HG02840 (cell line): ENCODE measurements around the gene CSTF3.
"Not testable (repeated sequence)": the region's sequence is repeated elsewhere in the genome, so short reads cannot be mapped to it uniquely, and the experiment has no call there.

Source experiments
- ATAC-seq: cut with Tn5 transposase; IDR thresholded peaks from one replicate; pipeline ENCODE4 v1.9.1; 2021; ENCODE audit warnings: mild to moderate bottlenecking, moderate library complexity, moderate number of reproducible peaks; ENCODE audit not compliant: unreplicated experiment, low FRiP score

The CSTF3 gene

DNA sequence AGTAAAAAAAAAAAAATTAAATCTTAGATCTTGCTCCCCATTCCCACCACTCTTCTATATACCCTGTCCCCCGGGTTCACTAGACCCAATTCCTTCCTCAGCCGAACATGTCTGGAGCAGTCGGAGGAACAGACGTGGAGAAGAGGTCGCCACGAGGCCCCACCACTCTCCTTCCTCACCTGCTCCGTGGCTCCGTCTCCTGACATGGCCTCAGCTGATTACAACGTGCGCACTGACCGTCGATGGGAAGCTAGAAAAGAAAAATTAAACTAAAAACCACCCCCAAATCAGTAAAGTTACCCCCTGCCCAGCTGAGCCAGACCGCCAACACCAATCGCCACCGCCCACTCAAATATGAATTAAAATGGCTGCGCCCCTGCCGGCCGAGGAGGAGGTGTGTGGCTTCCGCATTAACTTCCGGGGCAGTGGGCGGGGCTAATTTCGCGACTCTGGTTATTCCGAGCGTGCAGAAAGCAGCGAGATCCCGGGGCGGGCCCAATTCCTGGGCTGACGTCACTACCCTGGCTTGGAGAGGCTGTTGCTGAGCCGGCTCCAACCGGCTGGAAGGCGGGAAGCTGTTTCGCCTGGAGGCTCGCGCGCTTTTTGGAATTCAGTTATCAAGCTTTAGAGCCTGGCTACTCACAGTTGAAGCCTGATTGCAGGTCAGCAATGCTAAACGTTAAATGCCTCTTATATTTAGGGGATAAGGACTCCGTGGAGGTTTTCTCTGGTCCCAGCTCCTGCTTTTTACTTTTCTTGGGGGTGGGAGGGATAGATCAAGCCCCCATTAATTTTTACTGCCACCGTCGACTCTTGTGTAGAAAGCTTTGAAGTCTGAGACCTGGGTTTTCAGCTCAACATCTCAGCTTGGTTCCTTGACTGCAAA is at the start of gene CSTF3:
TSS of gene CSTF3 (minus strand) at position 361 of the 886 bp plus-strand sequence. CDS start at position 206, 155 bp downstream.
- peak; percentile 83 for ATAC-seq

DNA sequence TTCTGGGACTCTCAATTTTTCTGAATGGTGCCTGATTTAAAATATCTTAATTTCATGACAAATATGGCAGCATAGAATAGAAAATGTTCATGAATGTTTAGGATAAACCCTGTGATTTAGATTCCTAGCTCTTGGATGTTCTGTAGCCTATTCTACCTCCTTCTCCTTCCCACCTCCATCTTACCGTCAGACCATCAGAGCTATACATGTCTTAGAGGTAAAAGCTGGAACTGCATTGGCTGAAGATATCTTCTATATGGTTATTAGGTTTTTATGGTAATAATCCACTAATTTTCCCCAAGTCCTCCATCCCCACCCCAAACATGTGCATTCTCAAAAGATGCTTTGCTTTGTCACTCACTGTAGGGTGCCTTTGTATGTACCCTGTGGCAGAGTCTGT is 46.9 kb upstream of the CSTF3 start:
- no peak for ATAC-seq

DNA sequence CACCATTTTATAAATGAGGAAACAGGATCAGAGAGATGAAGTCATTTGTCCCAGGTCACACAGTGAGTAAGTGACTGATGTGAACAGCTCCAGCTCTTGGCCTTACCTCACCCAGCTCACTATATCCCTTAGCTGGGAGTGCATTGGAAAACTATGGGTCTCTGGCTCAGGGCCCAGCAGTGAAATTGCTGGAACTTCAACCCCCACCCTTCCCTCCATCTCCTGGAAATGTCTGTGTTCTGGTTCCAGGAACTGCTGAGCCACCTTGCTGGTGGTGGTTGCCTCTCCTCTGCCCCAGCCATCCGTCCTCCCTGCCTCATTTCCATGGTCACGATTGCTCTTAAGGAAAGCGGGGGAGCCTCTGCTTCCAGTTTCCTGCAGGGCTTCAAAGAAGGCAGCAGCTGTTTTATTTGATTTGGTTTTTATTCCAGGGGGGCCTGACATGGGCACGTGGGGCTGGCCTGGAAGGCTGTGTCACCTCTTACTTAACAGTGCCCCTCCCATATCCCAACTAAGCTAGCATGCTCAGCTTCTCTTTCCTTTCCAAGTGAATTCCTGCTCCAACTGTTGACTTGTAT is 46.2 kb upstream of the CSTF3 start:
- ATAC-seq = no peak

DNA sequence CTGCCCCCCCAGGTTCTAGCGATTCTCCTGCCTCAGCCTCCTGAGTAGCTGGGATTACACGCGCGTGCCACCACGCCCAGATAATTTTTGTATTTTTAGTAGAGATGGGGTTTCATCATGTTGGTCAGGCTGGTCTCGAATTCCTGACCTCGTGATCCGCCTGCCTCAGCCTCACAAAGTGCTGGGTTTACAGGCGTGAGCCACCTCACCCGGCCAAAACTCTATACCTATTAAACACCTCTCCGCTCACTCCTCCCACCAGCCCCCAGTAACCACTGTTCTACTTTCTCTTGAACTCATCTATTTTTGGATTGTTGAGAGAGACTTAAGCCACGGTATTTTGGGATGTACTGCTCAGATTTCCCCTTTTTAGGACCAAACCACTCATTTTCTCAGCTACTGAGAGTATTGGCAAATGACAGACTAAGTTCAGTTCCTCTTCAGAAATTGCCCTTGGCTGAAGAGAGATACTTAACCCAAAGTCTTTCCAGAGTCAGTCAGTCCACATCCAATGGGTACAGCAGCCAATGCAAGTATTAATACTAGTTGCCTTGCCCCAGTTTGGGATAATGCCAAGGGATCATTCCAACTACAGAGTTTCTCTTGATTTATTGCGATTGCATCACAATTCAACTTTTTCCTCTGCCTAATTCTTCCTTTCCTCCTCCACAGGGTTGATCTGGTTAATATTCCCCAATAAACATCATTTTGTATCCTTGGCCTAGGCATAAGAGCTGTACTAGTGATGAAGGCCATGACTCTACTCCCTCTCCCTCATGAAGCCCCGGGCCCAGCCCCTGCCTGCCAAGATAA is 36.8 kb upstream of the CSTF3 start:
- ATAC-seq = no peak

- no peak for ATAC-seq
These were observed 34.3 kb upstream of the CSTF3 start for GRCh38 chr11:33195462-33196173.

GRCh38 chr11:33194455-33194854 is 33.2 kb upstream of the CSTF3 start:
- no peak for ATAC-seq

GRCh38 chr11:33191467-33191866 is 30.2 kb upstream of the CSTF3 start:
- ATAC-seq = no peak

DNA sequence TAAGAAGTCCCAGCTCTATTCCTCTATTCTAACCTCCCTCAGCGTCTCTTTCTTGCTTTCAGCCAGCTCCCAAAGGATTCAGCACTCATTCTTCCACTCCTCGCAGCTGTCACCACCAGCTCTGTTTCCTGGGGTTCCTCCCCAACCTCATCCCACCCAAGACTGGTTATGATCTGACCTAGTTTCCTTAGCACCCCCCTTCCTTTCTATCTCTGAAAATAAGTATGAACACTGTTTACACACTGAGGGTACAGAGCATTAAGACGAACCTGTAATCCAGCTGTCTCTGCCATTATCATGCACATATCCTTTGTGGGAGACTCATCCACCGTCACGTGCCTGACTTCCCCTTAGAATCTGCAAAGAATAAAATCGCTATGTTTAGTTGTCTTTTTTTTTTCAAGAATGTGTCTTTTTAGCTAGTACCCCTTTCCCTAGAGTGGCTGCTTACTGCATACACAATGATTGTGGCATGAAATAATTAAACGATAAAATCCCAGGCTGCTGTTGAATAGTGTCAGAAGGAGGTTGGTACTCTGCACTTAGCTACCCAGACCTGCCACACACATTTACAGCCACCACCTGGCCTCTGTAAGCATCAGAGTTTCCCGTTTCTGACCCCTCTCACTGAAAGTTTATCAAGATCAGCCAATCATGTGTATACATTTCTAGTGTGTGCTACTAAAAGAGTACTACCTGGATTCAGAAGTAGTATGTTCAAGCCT is 26.9 kb upstream of the CSTF3 start:
- ATAC-seq = no peak

- no peak for ATAC-seq
These were observed 24.5 kb upstream of the CSTF3 start for GRCh38 chr11:33185756-33186155.

GRCh38 chr11:33182246-33182878 is 21.1 kb upstream of the CSTF3 start:
- no peak for ATAC-seq

GRCh38 chr11:33179348-33179803 is 18.1 kb upstream of the CSTF3 start:
- ATAC-seq = no peak

- no peak for ATAC-seq
These were observed 17.3 kb upstream of the CSTF3 start for GRCh38 chr11:33178443-33179180.

- ATAC-seq = no peak
These were observed 16.5 kb upstream of the CSTF3 start for GRCh38 chr11:33177676-33178336.

GRCh38 chr11:33176760-33177159 is 15.5 kb upstream of the CSTF3 start:
- ATAC-seq = not testable (repeated sequence)

GRCh38 chr11:33172996-33173395 is 11.7 kb upstream of the CSTF3 start:
- ATAC-seq = no peak

GRCh38 chr11:33172345-33172744 is 11.1 kb upstream of the CSTF3 start:
- no peak for ATAC-seq

- ATAC-seq = no peak
These were observed 10.0 kb upstream of the CSTF3 start for GRCh38 chr11:33171251-33171650.

DNA sequence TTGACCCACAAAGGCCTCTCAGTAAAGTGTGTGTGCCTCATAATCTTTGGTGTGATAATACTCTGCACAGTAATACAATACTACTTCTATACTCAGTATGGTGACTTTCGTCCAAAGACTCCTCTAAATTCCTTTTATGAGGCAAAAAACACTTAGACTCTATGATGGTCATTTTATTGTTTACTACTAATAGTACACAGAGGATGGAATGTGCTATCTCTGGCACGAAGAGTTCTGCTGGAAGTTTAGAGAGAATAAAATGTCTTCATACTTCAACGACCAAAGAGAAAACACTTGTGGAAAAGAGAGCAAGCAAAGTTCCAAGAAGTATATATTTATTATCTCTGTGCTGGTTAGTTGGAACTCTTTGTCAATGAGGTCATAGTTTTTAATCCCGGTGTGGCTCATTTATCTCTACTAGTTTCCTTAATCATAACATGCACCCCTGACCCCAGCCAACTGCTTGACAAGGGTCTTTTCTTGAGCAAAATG is 7.5 kb upstream of the CSTF3 start:
- ATAC-seq = no peak
